Fibroblast of lung (primary cell): ENCODE results near the gene ARMC6. TPM values are rescaled to one million over a fixed set of nuclear protein-coding genes. Genes with fewer than 3 reads are reported as not detected.

Experiments
- DNase-seq, 2 donors: peaks; one replicate each; pipeline versions ENCODE4 v3.0.0 to v3.0.0-alpha.2; 2010; ENCODE audit warnings: low read depth in 2 of 2
- H2AFZ ChIP-seq: 2 replicates; pipeline ENCODE4 v1.5.1; 2012; ENCODE audit warnings: low read length, control low read depth, inconsistent platforms
- H3K27ac ChIP-seq: 2 replicates; pipeline ENCODE4 v1.5.1; 2011; ENCODE audit warnings: low read length, control low read depth; ENCODE audit not compliant: insufficient read depth
- H3K27me3 ChIP-seq: 2 replicates; pipeline ENCODE4 v1.5.1; 2011; ENCODE audit warnings: mild to moderate bottlenecking, low read length; ENCODE audit not compliant: control insufficient read depth, insufficient read depth
- H3K36me3 ChIP-seq: 2 replicates; pipeline ENCODE4 v1.5.1; 2011; ENCODE audit warnings: low read length; ENCODE audit not compliant: control insufficient read depth, insufficient read depth
- H3K4me1 ChIP-seq: 2 replicates; pipeline ENCODE4 v1.5.1; 2011; ENCODE audit warnings: low read length; ENCODE audit not compliant: control insufficient read depth, insufficient read depth; ENCODE audit errors: extremely low read depth
- H3K4me2 ChIP-seq: 2 replicates; pipeline ENCODE4 v1.5.1; 2011; ENCODE audit warnings: low read length, control low read depth; ENCODE audit not compliant: insufficient read depth; ENCODE audit errors: extremely low read depth
- H3K4me3 ChIP-seq, 4 experiments: fragments of 200-600 bp in 1 of 4; sonication (generic) in 1 of 4; replicated peaks in 1 of 4; 2 replicates each; pipeline ENCODE4 v1.5.1; 2011 to 2016; ENCODE audit warnings: low read length in 4 of 4, low read depth in 3 of 4, mild to moderate bottlenecking in 3 of 4, control low read depth in 2 of 4, inconsistent platforms in 1 of 4, mixed read lengths in 1 of 4; ENCODE audit not compliant: insufficient read depth in 1 of 4; ENCODE audit errors: control extremely low read depth in 1 of 4
- H3K79me2 ChIP-seq: 2 replicates; pipeline ENCODE4 v1.5.1; 2012; ENCODE audit warnings: mild to moderate bottlenecking, low read length, inconsistent platforms; ENCODE audit not compliant: control insufficient read depth, insufficient read depth
- H3K9ac ChIP-seq: 2 replicates; pipeline ENCODE4 v1.5.1; 2011; ENCODE audit warnings: mild to moderate bottlenecking, low read length, control low read depth; ENCODE audit not compliant: insufficient read depth
- H3K9me3 ChIP-seq: 2 replicates; pipeline ENCODE4 v1.5.1; 2012; ENCODE audit warnings: low read depth, low read length; ENCODE audit not compliant: control insufficient read depth, insufficient read depth
- H4K20me1 ChIP-seq: 2 replicates; pipeline ENCODE4 v1.5.1; 2011; ENCODE audit warnings: low read length; ENCODE audit not compliant: control insufficient read depth, insufficient read depth; ENCODE audit errors: extremely low read depth
- CTCF ChIP-seq, 2 donors: IDR thresholded peaks in 1 of 2; conservative IDR thresholded peaks in 1 of 2; 1 replicate in 1 of 2; 2 replicates in 1 of 2; pipeline ENCODE4 v1.5.1; 2011 to 2012; ENCODE audit warnings: low read length in 2 of 2, control low read depth in 1 of 2, inconsistent platforms in 1 of 2, low read depth in 1 of 2, mild to moderate bottlenecking in 1 of 2
- EZH2 ChIP-seq: IDR thresholded peaks from 2 replicates; pipeline ENCODE4 v1.5.1; 2012; ENCODE audit warnings: low read length, control low read depth, mild to moderate bottlenecking; ENCODE audit errors: missing control alignments
- polyA plus RNA-seq, 2 donors: library from polyadenylated mRNA; depleted of rRNA in 1 of 2; stranded (reverse) in 1 of 2; unstranded in 1 of 2; fragments of >200 nt; gene quantifications; 2 replicates each; pipeline ENCODE4 v1.2.1, GENCODE V29; 2011 to 2012; ENCODE audit warnings: missing spikeins in 1 of 2
- total RNA-seq: library from RNA; depleted of rRNA; stranded (reverse); fragments of >200 nt; gene quantifications from 2 replicates; pipeline ENCODE4 v1.2.1, GENCODE V29; 2014

The ARMC6 gene
- total and polyA plus RNA-seq, 2 donors (not counting 1 experiment from before 2014, with no cell fraction given) = 14.0 to 35.8 TPM

- peak; percentile 58 to 60 for DNase-seq
- H4K20me1 ChIP-seq = no peaks in the 10 kb centered on the region
- no peak overlapping the region for H2AFZ ChIP-seq
- H3K79me2 ChIP-seq = peaks cover 56% of the 10 kb centered on the region
- peaks cover 2% of the 10 kb centered on the region for H3K36me3 ChIP-seq
- H3K9ac ChIP-seq = peak overlapping the region; percentile 98
- H3K27ac ChIP-seq = peak overlapping the region; percentile 93
- H3K4me3 ChIP-seq = peak overlapping the region; percentile 51 to 95 (median 84)
- H3K4me2 ChIP-seq = peak overlapping the region; percentile 84
- H3K27me3 ChIP-seq = no peaks in the 10 kb centered on the region
- H3K4me1 ChIP-seq = peaks cover 4% of the 10 kb centered on the region
- TF ChIP-seq CTCF (conservative IDR thresholded peaks at IDR 0.05 in 1 of 2, IDR thresholded peaks at IDR 0.05 in 1 of 2; ENCODE audit: low read depth in 1 of 2, low read length in 2 of 2) = no peak
- TF ChIP-seq EZH2 = no peak
- H3K9me3 ChIP-seq = no peaks in the 10 kb centered on the region
Measured at GRCh38 chr19:19034204-19034624, 811 bp downstream of the ARMC6 start.

- no peaks in the 10 kb centered on the region for H3K27me3 ChIP-seq
- peaks cover 4% of the 10 kb centered on the region for H3K4me1 ChIP-seq
- peaks cover 35% of the 10 kb centered on the region for H3K79me2 ChIP-seq
- H3K4me3 ChIP-seq = no peak overlapping the region
- H3K36me3 ChIP-seq = peaks cover 12% of the 10 kb centered on the region
- no peak overlapping the region for H3K9ac ChIP-seq
- no peak overlapping the region for H3K4me2 ChIP-seq
- DNase-seq = no peak
- no peaks in the 10 kb centered on the region for H3K9me3 ChIP-seq
- no peak for TF ChIP-seq EZH2
- TF ChIP-seq CTCF (conservative IDR thresholded peaks at IDR 0.05 in 1 of 2, IDR thresholded peaks at IDR 0.05 in 1 of 2; ENCODE audit: low read depth in 1 of 2, low read length in 2 of 2) = no peak
- no peak overlapping the region for H3K27ac ChIP-seq
- H2AFZ ChIP-seq = no peak overlapping the region
- no peaks in the 10 kb centered on the region for H4K20me1 ChIP-seq
Measured at GRCh38 chr19:19039901-19040300, 6.5 kb downstream of the ARMC6 start.

- Histone ChIP-seq H3K4me3 (no peak overlapping the region), H3K27me3 (no peaks in the 10 kb centered on the region), H3K9me3 (no peaks in the 10 kb centered on the region), H3K27ac (peak overlapping the region; percentile 16), H4K20me1 (no peaks in the 10 kb centered on the region), H2AFZ (no peak overlapping the region), H3K9ac (no peak overlapping the region), H3K36me3 (peaks cover 12% of the 10 kb centered on the region), H3K79me2 (peaks cover 30% of the 10 kb centered on the region), H3K4me1 (peaks cover 4% of the 10 kb centered on the region), H3K4me2 (peak overlapping the region; percentile 8)
- DNase-seq = peak; percentile 65 to 97
- TF ChIP-seq EZH2 (no peak), CTCF (conservative IDR thresholded peaks at IDR 0.05 in 1 of 2, IDR thresholded peaks at IDR 0.05 in 1 of 2; ENCODE audit: low read depth in 1 of 2, low read length in 2 of 2) (no peak)
Measured at GRCh38 chr19:19040417-19040816, 7.0 kb downstream of the ARMC6 start.
